Measurements from ENCODE around the gene CPT2. TPM values are rescaled to one million over a fixed set of nuclear protein-coding genes. Genes with fewer than 3 reads are reported as not detected.

The CPT2 gene
- total and polyA plus RNA-seq, 2 of the 13 experiments (the other 11 are each of a cell fraction or from before 2014, with no cell fraction given), result 12.6 to 14.6 TPM

- in situ Hi-C loops (cut with HindIII; ENCODE audit: extremely low pct_ligation_motif_present, low pct_unique_long_range_greater_than_20kb), result no loop called here
- POLR2A ChIA-PET, result interaction anchor here (0.8 to 2.9 kb wide), 5 partner anchors 10 to 35 kb away, joined by 3 to 17 read pairs (median 6); no protein-coding TSS in a partner anchor
- TF ChIP-seq HNF1A (IDR thresholded peaks at IDR 0.05; ENCODE audit: low read depth), result no peak
- TF ChIP-seq HNF1A (CRISPR knock-in tag; IDR thresholded peaks at IDR 0.05; ENCODE audit: borderline replicate concordance), result no peak
- no peak for TF ChIP-seq ZBTB25 (CRISPR knock-in tag; IDR thresholded peaks at IDR 0.05)
- peak; percentile 36; the same call in 1 of the 2 replicates for TF ChIP-seq TFAP4 (IDR thresholded peaks at IDR 0.05; ENCODE audit: borderline replicate concordance, low read depth)
- no peak for TF ChIP-seq CREB1 (IDR thresholded peaks at IDR 0.05)
- TF ChIP-seq CREB1 (CRISPR knock-in tag; IDR thresholded peaks at IDR 0.05), result peak; percentile 10; the same call in 1 of the 2 replicates
- TF ChIP-seq SIN3A (IDR thresholded peaks at IDR 0.05; ENCODE audit: borderline replicate concordance, low read depth, low read length), result no peak
- TF ChIP-seq MIXL1 (CRISPR knock-in tag; IDR thresholded peaks at IDR 0.05), result peak; percentile 25; the same call in 1 of the 2 replicates
- peak; percentile 43 for TF ChIP-seq CTCF (CRISPR knock-in tag; IDR thresholded peaks at IDR 0.05)
- TF ChIP-seq ZNF800 (CRISPR knock-in tag; IDR thresholded peaks at IDR 0.05), result no peak
- no peak for TF ChIP-seq ZKSCAN5 (CRISPR knock-in tag; IDR thresholded peaks at IDR 0.05)
- TF ChIP-seq HOXA3 (CRISPR knock-in tag; IDR thresholded peaks at IDR 0.05), result 0 out of 2 replicates have a peak, but pooled peaks have one; percentile 12
- no peak for TF ChIP-seq ZSCAN29 (CRISPR knock-in tag; conservative IDR thresholded peaks at IDR 0.05)
- TF ChIP-seq STAG1 (CRISPR knock-in tag; IDR thresholded peaks at IDR 0.05), result peak; percentile 32; the same call in 1 of the 2 replicates
Observed at GRCh38 chr1:53155534-53155933, 41.1 kb upstream of the CPT2 start.

More at GRCh38 chr1:53155534-53155933, 41.1 kb upstream of the CPT2 start:
- Histone ChIP-seq H3K27ac (ENCODE audit: extremely low read length, insufficient read depth, low read length) (peak overlapping the region; percentile 41), H3K4me2 (ENCODE audit: low read depth, low read length) (peak overlapping the region; percentile 69), H3K79me2 (ENCODE audit: insufficient read depth, low read length) (no peaks in the 10 kb centered on the region), H3K9me3 (ENCODE audit: low read length) (no peaks in the 10 kb centered on the region), H4K20me1 (ENCODE audit: insufficient read depth, low read length) (no peaks in the 10 kb centered on the region), H3K27me3 (ENCODE audit: control insufficient read depth in 1 of 2, insufficient read depth in 2 of 2, low read length in 2 of 2) (peaks cover 0 to 1% of the 10 kb centered on the region in 2 experiments; a peak in 1 of 5 replicates), H3K4me1 (ENCODE audit: insufficient read depth, low read length) (peaks cover 72% of the 10 kb centered on the region), H3K9ac (ENCODE audit: insufficient read depth, low read depth, low read length) (peak overlapping the region; percentile 42; the same call in 1 of the 2 replicates), H3K36me3 (replicated peaks in 1 of 2; ENCODE audit: control insufficient read depth in 1 of 2, insufficient read depth in 2 of 2, low read length in 2 of 2) (no peaks in the 10 kb centered on the region), H2AFZ (ENCODE audit: low read length) (peak overlapping the region; percentile 77), H3K4me3 (replicated peaks in 1 of 3; ENCODE audit: insufficient read depth in 1 of 3, low read depth in 2 of 3, low read length in 3 of 3) (peak overlapping the region in 1 of 3 experiments; percentile 41; a peak in 1 of 6 replicates)
- CTCF ChIA-PET (ENCODE audit: low intra/inter-chr PET ratio, low total read pairs), result no interaction called here
- no peak for FAIRE-seq
- ATAC-seq, result peak; percentile 82
- intact Hi-C loops (cut with micrococcal nuclease; ENCODE audit: unreplicated experiment), result no loop called here
- BruUV-seq (replicated peaks), result no TSS peak
- DNase-seq (ENCODE audit: low spot score), result no peak
- WGBS (ENCODE audit: low lambda C conversion rate), result 83% methylated on average over 1 of the region's 1 CpG
